Neural cell (in vitro differentiated cells): ENCODE data around the gene NEK10. TPM values are rescaled to one million over a fixed set of nuclear protein-coding genes. Genes with fewer than 3 reads are reported as not detected.

Source experiments
- H2AFZ ChIP-seq: fragments of 200-600, 300-800 bp; sonication (generic), shearing (Covaris generic); 2 replicates; pipeline ENCODE4 v1.6.0; 2014; ENCODE audit warnings: low read depth, mild to moderate bottlenecking, antibody characterized with exemption, low read length, moderate library complexity
- H3F3A ChIP-seq: fragments of 200-600 bp; shearing (Covaris generic); 2 replicates; pipeline ENCODE4 v1.6.1; 2016; ENCODE audit warnings: mild to moderate bottlenecking, moderate library complexity, mixed read lengths, antibody characterized with exemption, low read length; ENCODE audit not compliant: insufficient read depth, poor library complexity, severe bottlenecking
- H3K27ac ChIP-seq: fragments of 200-600, 300-800 bp; sonication (generic), shearing (Covaris generic); 2 replicates; pipeline ENCODE4 v1.5.1; 2014; ENCODE audit warnings: mild to moderate bottlenecking, low read length, moderate library complexity
- H3K27me3 ChIP-seq: fragments of 300-800, 200-600 bp; sonication (generic), shearing (Covaris generic); 2 replicates; pipeline ENCODE4 v1.6.0; 2014; ENCODE audit warnings: mild to moderate bottlenecking, low read depth, low read length, moderate library complexity; ENCODE audit not compliant: insufficient read depth
- H3K36me3 ChIP-seq: fragments of 300-800, 200-600 bp; sonication (generic), shearing (Covaris generic); 2 replicates; pipeline ENCODE4 v1.5.1; 2014; ENCODE audit warnings: mild to moderate bottlenecking, antibody characterized with exemption, low read length, moderate library complexity; ENCODE audit not compliant: insufficient read depth
- H3K4me2 ChIP-seq: fragments of 300-800, 200-600 bp; sonication (generic), shearing (Covaris generic); 2 replicates; pipeline ENCODE4 v1.6.0; 2014; ENCODE audit warnings: mild to moderate bottlenecking, low read length
- H3K4me3 ChIP-seq: fragments of 300-800, 200-600 bp; sonication (generic), shearing (Covaris generic); 2 replicates; pipeline ENCODE4 v1.5.1; 2014; ENCODE audit warnings: mild to moderate bottlenecking, low read length, moderate library complexity
- H3K79me2 ChIP-seq: fragments of 200-600 bp; shearing (Covaris generic); replicated peaks from 2 replicates; pipeline ENCODE4 v1.6.0; 2014; ENCODE audit warnings: mild to moderate bottlenecking, low read length, moderate library complexity; ENCODE audit not compliant: insufficient read depth
- H3K9ac ChIP-seq: fragments of 300-800, 200-600 bp; sonication (generic), shearing (Covaris generic); 2 replicates; pipeline ENCODE4 v1.6.1; 2016; ENCODE audit warnings: mild to moderate bottlenecking, low read length, mixed read lengths
- H3K9me2 ChIP-seq: fragments of 200-600 bp; shearing (Covaris generic); 2 replicates; pipeline ENCODE4 v1.6.1; 2016; ENCODE audit warnings: mild to moderate bottlenecking, low read length, mixed read lengths; ENCODE audit not compliant: insufficient read depth
- H3K9me3 ChIP-seq: fragments of 200-600, 300-800 bp; sonication (generic), shearing (Covaris generic); 2 replicates; pipeline ENCODE4 v1.6.1; 2016; ENCODE audit warnings: mild to moderate bottlenecking, mixed run types, low read length, moderate library complexity, mixed read lengths
- H4K20me1 ChIP-seq: fragments of 200-600 bp; shearing (Covaris generic); 2 replicates; pipeline ENCODE4 v1.6.1; 2016; ENCODE audit warnings: mild to moderate bottlenecking, mixed run types; ENCODE audit not compliant: insufficient read depth
- EP300 ChIP-seq: fragments of 450-650 bp; conservative IDR thresholded peaks from 2 replicates; pipeline ENCODE4 v1.6.1; 2014; ENCODE audit warnings: antibody characterized with exemption, mild to moderate bottlenecking, moderate library complexity; ENCODE audit not compliant: poor library complexity, severe bottlenecking
- EZH2 ChIP-seq: fragments of 200-600, 300-800 bp; shearing (Covaris generic), sonication (generic); IDR thresholded peaks from 2 replicates; pipeline ENCODE4 v1.6.1; 2014; ENCODE audit warnings: antibody characterized with exemption, low read length, borderline replicate concordance, mild to moderate bottlenecking; ENCODE audit not compliant: insufficient read depth, poor library complexity, severe bottlenecking
- MXI1 ChIP-seq: fragments of 450-650 bp; conservative IDR thresholded peaks from 2 replicates; pipeline ENCODE4 v1.6.1; 2014; ENCODE audit warnings: antibody characterized with exemption, mild to moderate bottlenecking; ENCODE audit not compliant: poor library complexity, severe bottlenecking
- POLR2AphosphoS5 ChIP-seq: IDR thresholded peaks from 2 replicates; pipeline ENCODE4 v1.6.1; 2012
- RAD21 ChIP-seq: fragments of 450-650 bp; conservative IDR thresholded peaks from 2 replicates; pipeline ENCODE4 v1.6.1; 2014; ENCODE audit warnings: antibody characterized with exemption, mild to moderate bottlenecking, moderate library complexity
- SMC3 ChIP-seq: fragments of 450-650 bp; conservative IDR thresholded peaks from 2 replicates; pipeline ENCODE4 v1.6.1; 2014; ENCODE audit warnings: antibody characterized with exemption, mild to moderate bottlenecking, moderate library complexity; ENCODE audit not compliant: poor library complexity
- polyA plus RNA-seq: library from polyadenylated mRNA; depleted of rRNA; stranded (reverse); fragments of >200 nt; gene quantifications from 2 replicates; pipeline ENCODE4 v1.2.3, GENCODE V29; 2014
- TF ChIP-seq, protein P1 (sequence below): fragments of 450-650 bp; IDR thresholded peaks from 2 replicates; pipeline ENCODE4 v1.5.1; 2014; ENCODE audit warnings: antibody characterized with exemption, mild to moderate bottlenecking, moderate library complexity; ENCODE audit not compliant: poor library complexity, severe bottlenecking
- TF ChIP-seq, protein P2 (sequence below): IDR thresholded peaks from 2 replicates; pipeline ENCODE4 v1.6.1; 2012; ENCODE audit warnings: borderline replicate concordance

The NEK10 gene
- polyA plus RNA-seq, 1 donor from 2014 or later = 17.6 TPM

DNA sequence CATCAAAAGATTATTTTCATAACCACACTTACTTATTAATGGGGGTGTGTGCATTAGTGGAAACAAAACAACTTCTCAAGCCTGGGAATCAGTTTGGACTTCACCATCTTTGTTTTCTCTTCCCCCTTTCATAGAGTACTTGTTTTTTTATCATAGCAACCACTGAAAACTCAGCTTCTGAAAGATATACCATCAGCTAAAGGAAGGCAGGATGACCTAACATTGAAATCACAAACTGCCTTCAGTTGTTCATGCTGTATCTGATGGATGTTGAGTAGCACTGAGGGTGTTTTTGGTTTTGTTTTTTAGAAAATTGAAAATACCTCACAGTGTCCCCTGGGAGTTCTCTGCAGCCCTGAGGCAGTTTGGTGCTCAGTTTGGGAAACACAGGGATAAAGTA, 46.5 kb downstream of the NEK10 start:
- Histone ChIP-seq H3F3A (no peaks in the 10 kb centered on the region), H3K9me3 (no peaks in the 10 kb centered on the region), H4K20me1 (no peaks in the 10 kb centered on the region), H3K36me3 (no peaks in the 10 kb centered on the region), H3K79me2 (no peaks in the 10 kb centered on the region), H3K9ac (no peak overlapping the region), H3K4me2 (no peak overlapping the region), H3K9me2 (no peaks in the 10 kb centered on the region), H3K4me3 (no peak overlapping the region), H3K27ac (no peak overlapping the region), H3K27me3 (no peaks in the 10 kb centered on the region), H2AFZ (no peak overlapping the region)
- no peak for TF ChIP-seq POLR2AphosphoS5
- TF ChIP-seq, protein P1, sequence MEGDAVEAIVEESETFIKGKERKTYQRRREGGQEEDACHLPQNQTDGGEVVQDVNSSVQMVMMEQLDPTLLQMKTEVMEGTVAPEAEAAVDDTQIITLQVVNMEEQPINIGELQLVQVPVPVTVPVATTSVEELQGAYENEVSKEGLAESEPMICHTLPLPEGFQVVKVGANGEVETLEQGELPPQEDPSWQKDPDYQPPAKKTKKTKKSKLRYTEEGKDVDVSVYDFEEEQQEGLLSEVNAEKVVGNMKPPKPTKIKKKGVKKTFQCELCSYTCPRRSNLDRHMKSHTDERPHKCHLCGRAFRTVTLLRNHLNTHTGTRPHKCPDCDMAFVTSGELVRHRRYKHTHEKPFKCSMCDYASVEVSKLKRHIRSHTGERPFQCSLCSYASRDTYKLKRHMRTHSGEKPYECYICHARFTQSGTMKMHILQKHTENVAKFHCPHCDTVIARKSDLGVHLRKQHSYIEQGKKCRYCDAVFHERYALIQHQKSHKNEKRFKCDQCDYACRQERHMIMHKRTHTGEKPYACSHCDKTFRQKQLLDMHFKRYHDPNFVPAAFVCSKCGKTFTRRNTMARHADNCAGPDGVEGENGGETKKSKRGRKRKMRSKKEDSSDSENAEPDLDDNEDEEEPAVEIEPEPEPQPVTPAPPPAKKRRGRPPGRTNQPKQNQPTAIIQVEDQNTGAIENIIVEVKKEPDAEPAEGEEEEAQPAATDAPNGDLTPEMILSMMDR = no peak

DNA sequence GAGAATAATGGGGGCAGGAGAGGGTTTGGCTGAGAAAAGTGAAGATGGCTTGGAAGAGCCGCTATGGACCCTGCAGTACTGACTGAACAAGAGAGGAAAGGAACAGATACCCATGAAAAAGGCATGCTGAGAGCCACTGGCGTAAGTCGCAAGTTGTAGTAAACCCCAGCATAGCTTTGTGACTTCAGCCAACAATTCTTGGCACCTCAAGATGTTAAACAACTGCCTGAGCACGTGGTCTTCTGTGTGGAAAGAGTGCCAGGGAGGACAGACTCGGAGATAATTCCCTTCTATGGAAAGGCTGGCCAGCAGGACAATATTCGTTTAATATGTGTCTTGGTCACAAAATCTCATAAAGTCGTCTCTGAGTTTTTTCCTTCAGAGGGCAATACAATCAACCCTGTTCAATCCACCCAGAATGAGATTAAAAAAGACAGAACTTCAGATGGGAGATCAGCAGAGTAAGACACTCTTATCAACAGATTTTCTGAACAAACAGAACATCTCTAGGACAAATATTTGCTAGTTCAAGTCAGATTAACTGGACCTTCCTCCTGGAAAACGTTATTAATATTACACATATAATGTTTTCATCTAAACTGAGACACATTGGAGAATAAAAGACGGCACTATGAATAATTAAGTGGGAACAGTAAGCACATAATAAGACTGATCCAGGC, 49.2 kb downstream of the NEK10 start:
- H3K79me2 ChIP-seq = no peaks in the 10 kb centered on the region
- no peaks in the 10 kb centered on the region for H3K9me3 ChIP-seq
- no peaks in the 10 kb centered on the region for H3K36me3 ChIP-seq
- H3K27ac ChIP-seq = no peak overlapping the region
- no peaks in the 10 kb centered on the region for H3K9me2 ChIP-seq
- no peak overlapping the region for H2AFZ ChIP-seq
- no peaks in the 10 kb centered on the region for H3K27me3 ChIP-seq
- H3K9ac ChIP-seq = no peak overlapping the region
- no peak overlapping the region for H3K4me3 ChIP-seq
- H4K20me1 ChIP-seq = no peaks in the 10 kb centered on the region
- no peak overlapping the region for H3K4me2 ChIP-seq
- no peak for TF ChIP-seq SMC3
- TF ChIP-seq RAD21 = no peak
- no peak for TF ChIP-seq MXI1
- no peak for TF ChIP-seq POLR2AphosphoS5
- no peak for TF ChIP-seq EP300
- H3F3A ChIP-seq = no peaks in the 10 kb centered on the region

DNA sequence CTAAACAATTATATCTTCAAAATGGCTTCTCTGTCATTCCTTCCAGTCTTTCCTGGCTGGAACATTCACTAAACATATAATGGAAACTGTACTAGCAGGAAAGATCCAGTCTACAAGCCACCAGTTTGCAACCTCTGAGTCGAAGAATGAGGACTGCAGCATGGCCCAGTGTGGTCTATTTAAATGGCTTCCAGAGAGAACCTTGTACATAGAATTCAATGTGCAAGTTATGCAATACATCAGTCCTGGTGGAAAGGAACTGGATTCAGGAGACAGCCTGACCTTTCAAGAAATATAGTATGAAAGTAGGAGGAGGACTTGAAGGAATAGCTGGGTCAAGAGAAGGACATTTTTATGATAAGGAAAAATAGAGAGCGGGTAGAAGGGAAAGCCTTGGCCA, 49.9 kb downstream of the NEK10 start:
- Histone ChIP-seq H3K4me3 (no peak overlapping the region), H3F3A (no peaks in the 10 kb centered on the region), H4K20me1 (no peaks in the 10 kb centered on the region), H3K4me2 (no peak overlapping the region), H3K27me3 (no peaks in the 10 kb centered on the region), H3K27ac (no peak overlapping the region), H3K9me2 (no peaks in the 10 kb centered on the region), H3K79me2 (no peaks in the 10 kb centered on the region), H3K9ac (no peak overlapping the region), H3K9me3 (no peaks in the 10 kb centered on the region), H2AFZ (no peak overlapping the region), H3K36me3 (no peaks in the 10 kb centered on the region)
- TF ChIP-seq, protein P1 = no peak
- TF ChIP-seq, protein P2, sequence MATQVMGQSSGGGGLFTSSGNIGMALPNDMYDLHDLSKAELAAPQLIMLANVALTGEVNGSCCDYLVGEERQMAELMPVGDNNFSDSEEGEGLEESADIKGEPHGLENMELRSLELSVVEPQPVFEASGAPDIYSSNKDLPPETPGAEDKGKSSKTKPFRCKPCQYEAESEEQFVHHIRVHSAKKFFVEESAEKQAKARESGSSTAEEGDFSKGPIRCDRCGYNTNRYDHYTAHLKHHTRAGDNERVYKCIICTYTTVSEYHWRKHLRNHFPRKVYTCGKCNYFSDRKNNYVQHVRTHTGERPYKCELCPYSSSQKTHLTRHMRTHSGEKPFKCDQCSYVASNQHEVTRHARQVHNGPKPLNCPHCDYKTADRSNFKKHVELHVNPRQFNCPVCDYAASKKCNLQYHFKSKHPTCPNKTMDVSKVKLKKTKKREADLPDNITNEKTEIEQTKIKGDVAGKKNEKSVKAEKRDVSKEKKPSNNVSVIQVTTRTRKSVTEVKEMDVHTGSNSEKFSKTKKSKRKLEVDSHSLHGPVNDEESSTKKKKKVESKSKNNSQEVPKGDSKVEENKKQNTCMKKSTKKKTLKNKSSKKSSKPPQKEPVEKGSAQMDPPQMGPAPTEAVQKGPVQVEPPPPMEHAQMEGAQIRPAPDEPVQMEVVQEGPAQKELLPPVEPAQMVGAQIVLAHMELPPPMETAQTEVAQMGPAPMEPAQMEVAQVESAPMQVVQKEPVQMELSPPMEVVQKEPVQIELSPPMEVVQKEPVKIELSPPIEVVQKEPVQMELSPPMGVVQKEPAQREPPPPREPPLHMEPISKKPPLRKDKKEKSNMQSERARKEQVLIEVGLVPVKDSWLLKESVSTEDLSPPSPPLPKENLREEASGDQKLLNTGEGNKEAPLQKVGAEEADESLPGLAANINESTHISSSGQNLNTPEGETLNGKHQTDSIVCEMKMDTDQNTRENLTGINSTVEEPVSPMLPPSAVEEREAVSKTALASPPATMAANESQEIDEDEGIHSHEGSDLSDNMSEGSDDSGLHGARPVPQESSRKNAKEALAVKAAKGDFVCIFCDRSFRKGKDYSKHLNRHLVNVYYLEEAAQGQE = no peak
- TF ChIP-seq MXI1 (no peak), RAD21 (no peak), EZH2 (no peak), POLR2AphosphoS5 (no peak), EP300 (no peak)
